ENCODE data around the gene TPT1.

Gene TPT1

GRCh38 chr13:45336025-45336800 lies 4.8 kb downstream of the TPT1 start:
- Histone ChIP-seq H3K9me2 (replicated peaks; ENCODE audit: low read depth, low read length) (no peaks in the 10 kb centered on the region), H3K36me3 (ENCODE audit: insufficient read depth, low read length) (peaks cover 51% of the 10 kb centered on the region), H3K4me3 (ENCODE audit: low read length, poor library complexity, severe bottlenecking) (peak overlapping the region; percentile 59), H3K9me3 (ENCODE audit: insufficient read depth, low read depth, low read length) (no peaks in the 10 kb centered on the region), H3K9ac (ENCODE audit: low read depth, low read length, poor library complexity, severe bottlenecking) (peak overlapping the region; percentile 24), H3F3A (ENCODE audit: low read depth) (peaks cover 22% of the 10 kb centered on the region), H4K20me1 (ENCODE audit: insufficient read depth, low read length, poor library complexity, severe bottlenecking) (peaks cover 72% of the 10 kb centered on the region), H3K4me2 (ENCODE audit: low read depth, low read length, poor library complexity, severe bottlenecking) (peak overlapping the region; percentile 92), H3K79me2 (ENCODE audit: insufficient read depth, low read length) (peaks cover 88% of the 10 kb centered on the region), H3K27me3 (ENCODE audit: insufficient read depth, low read length, poor library complexity, severe bottlenecking) (peaks cover 12% of the 10 kb centered on the region), H2AFZ (ENCODE audit: low read length) (no peak overlapping the region), H3K4me1 (ENCODE audit: insufficient read depth, low read length, poor library complexity, severe bottlenecking) (peaks cover 86% of the 10 kb centered on the region)
- TF ChIP-seq CTCF (conservative IDR thresholded peaks at IDR 0.05; ENCODE audit: low read length) (no peak), EZH2phosphoT487 (IDR thresholded peaks at IDR 0.05; ENCODE audit: borderline replicate concordance) (no peak)

GRCh38 chr13:45335397-45336024 lies 5.5 kb downstream of the TPT1 start:
- peaks cover 94% of the 10 kb centered on the region for H3K4me1 ChIP-seq (ENCODE audit: insufficient read depth, low read length, poor library complexity, severe bottlenecking)
- H3K27me3 ChIP-seq (ENCODE audit: insufficient read depth, low read length, poor library complexity, severe bottlenecking) = peaks cover 7% of the 10 kb centered on the region
- H3F3A ChIP-seq (ENCODE audit: low read depth) = peaks cover 22% of the 10 kb centered on the region

More at GRCh38 chr13:45335397-45336024, 5.5 kb downstream of the TPT1 start:
- no peak overlapping the region for H2AFZ ChIP-seq (ENCODE audit: low read length)
- H3K9me2 ChIP-seq (replicated peaks; ENCODE audit: low read depth, low read length) = no peaks in the 10 kb centered on the region
- TF ChIP-seq CTCF (conservative IDR thresholded peaks at IDR 0.05; ENCODE audit: low read length) (no peak), EZH2phosphoT487 (IDR thresholded peaks at IDR 0.05; ENCODE audit: borderline replicate concordance) (no peak)
- H3K36me3 ChIP-seq (ENCODE audit: insufficient read depth, low read length) = peaks cover 51% of the 10 kb centered on the region
- H4K20me1 ChIP-seq (ENCODE audit: insufficient read depth, low read length, poor library complexity, severe bottlenecking) = peaks cover 67% of the 10 kb centered on the region
- peak overlapping the region; percentile 92 for H3K4me2 ChIP-seq (ENCODE audit: low read depth, low read length, poor library complexity, severe bottlenecking)
- H3K4me3 ChIP-seq (ENCODE audit: low read length, poor library complexity, severe bottlenecking) = peak overlapping the region; percentile 59
- peak overlapping the region; percentile 24 for H3K9ac ChIP-seq (ENCODE audit: low read depth, low read length, poor library complexity, severe bottlenecking)
- no peaks in the 10 kb centered on the region for H3K9me3 ChIP-seq (ENCODE audit: insufficient read depth, low read depth, low read length)
- peaks cover 88% of the 10 kb centered on the region for H3K79me2 ChIP-seq (ENCODE audit: insufficient read depth, low read length)

Data from Loucy (cell line).